ENCODE measurements around the gene NAGS.

Gene NAGS

DNA sequence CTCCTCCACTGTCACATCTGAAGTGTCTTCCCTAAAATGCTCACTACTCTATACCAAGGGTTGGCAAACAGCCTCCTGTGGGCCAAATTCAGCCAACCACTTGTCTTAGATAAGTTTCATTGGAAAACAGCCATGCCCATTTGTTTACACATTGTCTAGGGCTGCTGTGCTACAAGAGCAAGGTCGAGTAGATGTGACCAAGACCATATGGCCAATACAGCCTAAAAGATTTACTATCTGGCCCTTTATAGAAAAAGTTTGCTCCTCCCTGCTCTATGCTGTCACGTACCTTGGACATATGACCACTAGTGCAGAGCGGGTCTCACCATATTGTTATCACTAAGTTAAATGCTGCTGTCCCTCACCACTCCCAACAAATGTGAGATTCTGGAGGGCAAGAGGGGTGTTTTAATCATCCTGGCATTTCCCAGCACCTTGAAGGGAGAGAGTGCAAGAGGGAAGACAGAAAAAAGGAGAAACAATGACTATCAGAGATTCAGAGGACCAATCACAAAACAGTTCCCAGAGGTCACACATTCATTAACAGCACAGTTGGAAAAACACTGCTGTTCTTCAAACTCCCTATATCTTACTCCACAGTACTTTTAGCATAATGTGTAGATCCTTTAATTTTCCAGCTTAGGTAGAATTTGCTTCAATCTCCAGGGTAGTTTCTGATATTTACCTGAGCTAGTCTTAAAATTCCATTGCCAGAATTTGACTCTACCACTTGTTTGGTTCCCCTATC is 48.9 kb downstream of the NAGS start:
- Histone ChIP-seq H3F3A (ENCODE audit: insufficient read depth, low read length) (no peaks in the 10 kb centered on the region), H3K27me3 (ENCODE audit: insufficient read depth, low read length) (no peaks in the 10 kb centered on the region)
- TF ChIP-seq, protein P1, sequence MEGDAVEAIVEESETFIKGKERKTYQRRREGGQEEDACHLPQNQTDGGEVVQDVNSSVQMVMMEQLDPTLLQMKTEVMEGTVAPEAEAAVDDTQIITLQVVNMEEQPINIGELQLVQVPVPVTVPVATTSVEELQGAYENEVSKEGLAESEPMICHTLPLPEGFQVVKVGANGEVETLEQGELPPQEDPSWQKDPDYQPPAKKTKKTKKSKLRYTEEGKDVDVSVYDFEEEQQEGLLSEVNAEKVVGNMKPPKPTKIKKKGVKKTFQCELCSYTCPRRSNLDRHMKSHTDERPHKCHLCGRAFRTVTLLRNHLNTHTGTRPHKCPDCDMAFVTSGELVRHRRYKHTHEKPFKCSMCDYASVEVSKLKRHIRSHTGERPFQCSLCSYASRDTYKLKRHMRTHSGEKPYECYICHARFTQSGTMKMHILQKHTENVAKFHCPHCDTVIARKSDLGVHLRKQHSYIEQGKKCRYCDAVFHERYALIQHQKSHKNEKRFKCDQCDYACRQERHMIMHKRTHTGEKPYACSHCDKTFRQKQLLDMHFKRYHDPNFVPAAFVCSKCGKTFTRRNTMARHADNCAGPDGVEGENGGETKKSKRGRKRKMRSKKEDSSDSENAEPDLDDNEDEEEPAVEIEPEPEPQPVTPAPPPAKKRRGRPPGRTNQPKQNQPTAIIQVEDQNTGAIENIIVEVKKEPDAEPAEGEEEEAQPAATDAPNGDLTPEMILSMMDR (IDR thresholded peaks at IDR 0.05; ENCODE audit: low read length): no peak

More for the DNA sequence above, 48.9 kb downstream of the NAGS start:
- H3K9me3 ChIP-seq (ENCODE audit: low read length): no peaks in the 10 kb centered on the region
- H2AFZ ChIP-seq (ENCODE audit: low read length): no peak overlapping the region
- no peaks in the 10 kb centered on the region for H4K20me1 ChIP-seq (ENCODE audit: insufficient read depth, low read length)
- no peak overlapping the region for H3K4me3 ChIP-seq (ENCODE audit: low read depth, low read length, poor library complexity, severe bottlenecking)
- H3K36me3 ChIP-seq (ENCODE audit: insufficient read depth, low read length): peaks cover 86% of the 10 kb centered on the region
- H3K4me1 ChIP-seq (ENCODE audit: insufficient read depth, low read length, severe bottlenecking): no peaks in the 10 kb centered on the region
- H3K4me2 ChIP-seq (ENCODE audit: low read length): no peak overlapping the region
- no peak overlapping the region for H3K9ac ChIP-seq (ENCODE audit: low read length)
- H3K79me2 ChIP-seq (ENCODE audit: insufficient read depth, low read length): peaks cover 11% of the 10 kb centered on the region
- no peaks in the 10 kb centered on the region for H3K9me2 ChIP-seq (ENCODE audit: low read depth, low read length)
- H3K27ac ChIP-seq (ENCODE audit: low read depth, low read length, poor library complexity, severe bottlenecking): no peak overlapping the region
